ENCODE measurements around the gene FAM219A.

DNA sequence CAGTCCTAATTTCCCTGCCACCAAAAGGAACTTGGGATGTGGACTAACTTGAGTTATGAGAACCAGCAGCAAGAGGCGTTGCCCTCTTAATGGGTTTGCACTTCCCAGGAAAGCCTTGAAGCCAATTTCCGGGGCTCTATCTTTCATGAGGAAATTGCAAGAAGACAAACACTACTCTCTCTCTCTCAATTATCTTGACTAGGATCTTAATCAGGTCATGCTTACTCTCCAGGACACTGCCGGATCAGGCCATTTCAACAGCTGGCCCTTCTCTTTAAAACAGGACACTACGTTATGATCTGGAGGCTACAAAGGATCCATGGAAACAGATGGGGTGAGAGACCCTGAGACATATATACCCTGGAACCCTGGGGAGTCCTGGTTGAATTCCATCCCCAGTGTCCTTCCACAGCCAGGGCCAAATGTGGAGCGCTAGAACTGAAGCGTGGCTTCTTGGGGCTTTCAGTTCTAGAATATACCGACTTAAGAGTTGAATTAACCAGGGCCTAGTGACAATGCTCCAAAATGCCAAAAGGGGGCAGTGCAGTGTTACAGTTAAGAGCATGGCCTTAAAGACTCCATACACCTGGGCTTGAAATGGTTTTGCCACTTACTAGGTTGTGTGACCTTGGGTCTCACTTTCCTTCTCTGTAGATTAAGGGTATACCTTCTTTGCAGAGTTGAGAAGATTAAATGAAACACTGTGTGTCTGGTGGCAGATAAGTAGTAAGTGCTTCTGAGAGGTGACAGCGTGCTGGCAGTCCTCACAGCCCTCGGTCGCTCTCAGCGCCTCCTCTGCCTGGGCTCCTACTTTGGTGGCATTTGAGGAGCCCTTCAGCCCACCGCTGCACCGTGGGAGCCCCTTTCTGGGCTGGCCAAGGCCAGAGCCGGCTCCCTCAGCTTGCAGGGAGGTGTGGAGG is 21.1 kb downstream of the FAM219A start:
- TF ChIP-seq, protein P1, sequence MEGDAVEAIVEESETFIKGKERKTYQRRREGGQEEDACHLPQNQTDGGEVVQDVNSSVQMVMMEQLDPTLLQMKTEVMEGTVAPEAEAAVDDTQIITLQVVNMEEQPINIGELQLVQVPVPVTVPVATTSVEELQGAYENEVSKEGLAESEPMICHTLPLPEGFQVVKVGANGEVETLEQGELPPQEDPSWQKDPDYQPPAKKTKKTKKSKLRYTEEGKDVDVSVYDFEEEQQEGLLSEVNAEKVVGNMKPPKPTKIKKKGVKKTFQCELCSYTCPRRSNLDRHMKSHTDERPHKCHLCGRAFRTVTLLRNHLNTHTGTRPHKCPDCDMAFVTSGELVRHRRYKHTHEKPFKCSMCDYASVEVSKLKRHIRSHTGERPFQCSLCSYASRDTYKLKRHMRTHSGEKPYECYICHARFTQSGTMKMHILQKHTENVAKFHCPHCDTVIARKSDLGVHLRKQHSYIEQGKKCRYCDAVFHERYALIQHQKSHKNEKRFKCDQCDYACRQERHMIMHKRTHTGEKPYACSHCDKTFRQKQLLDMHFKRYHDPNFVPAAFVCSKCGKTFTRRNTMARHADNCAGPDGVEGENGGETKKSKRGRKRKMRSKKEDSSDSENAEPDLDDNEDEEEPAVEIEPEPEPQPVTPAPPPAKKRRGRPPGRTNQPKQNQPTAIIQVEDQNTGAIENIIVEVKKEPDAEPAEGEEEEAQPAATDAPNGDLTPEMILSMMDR (conservative IDR thresholded peaks at IDR 0.05; ENCODE audit: low read depth, low read length): peak; percentile 79
- TF ChIP-seq EZH2phosphoT487 (IDR thresholded peaks at IDR 0.05; ENCODE audit: borderline replicate concordance, low read length): no peak
- no peak for TF ChIP-seq EZH2 (IDR thresholded peaks at IDR 0.05; ENCODE audit: low read length, unreplicated experiment)
